DND-41 (cell line): Measurements from ENCODE around the gene NKAP.

Source experiments
- ATAC-seq: fragments of 200-7000 bp; cut with Tn5 transposase; 3 replicates; pipeline ENCODE4 v1.9.1; 2021; ENCODE audit warnings: low read depth; ENCODE audit not compliant: insufficient read depth
- DNase-seq: peaks from one replicate; pipeline ENCODE4 v3.0.0-alpha.2; 2020
- H2AFZ ChIP-seq: 2 replicates; pipeline ENCODE4 v1.6.0; 2012; ENCODE audit warnings: low read depth, low read length
- H3K27ac ChIP-seq: 2 replicates; pipeline ENCODE4 v1.5.1; 2012; ENCODE audit warnings: low read length, inconsistent platforms
- H3K27me3 ChIP-seq: fragments of 200-600 bp; sonication (generic); 2 replicates; pipeline ENCODE4 v1.6.0; 2012; ENCODE audit warnings: low read length, mild to moderate bottlenecking, inconsistent platforms; ENCODE audit not compliant: insufficient read depth, poor library complexity
- H3K36me3 ChIP-seq: 2 replicates; pipeline ENCODE4 v1.5.1; 2012; ENCODE audit warnings: low read length, inconsistent platforms; ENCODE audit not compliant: insufficient read depth
- H3K4me1 ChIP-seq: 2 replicates; pipeline ENCODE4 v1.5.1; 2012; ENCODE audit warnings: mild to moderate bottlenecking, low read length; ENCODE audit not compliant: insufficient read depth
- H3K4me2 ChIP-seq: 2 replicates; pipeline ENCODE4 v1.6.0; 2012; ENCODE audit warnings: mild to moderate bottlenecking, moderate library complexity, low read length, inconsistent platforms; ENCODE audit not compliant: insufficient read depth
- H3K4me3 ChIP-seq, 2 experiments: fragments of 200-600 bp in 1 of 2; shearing (Covaris generic) in 1 of 2; 2 replicates each; pipeline ENCODE4 v1.5.1; 2012 to 2016; ENCODE audit warnings: inconsistent platforms in 2 of 2, low read length in 2 of 2, mild to moderate bottlenecking in 2 of 2, low read depth in 1 of 2, moderate library complexity in 1 of 2
- H3K79me2 ChIP-seq: 2 replicates; pipeline ENCODE4 v1.6.0; 2012; ENCODE audit warnings: low read length, inconsistent platforms; ENCODE audit not compliant: insufficient read depth
- H3K9ac ChIP-seq: 2 replicates; pipeline ENCODE4 v1.6.0; 2012; ENCODE audit warnings: low read depth, mild to moderate bottlenecking, inconsistent platforms, low read length, moderate library complexity
- H3K9me3 ChIP-seq: 2 replicates; pipeline ENCODE4 v1.5.1; 2012; ENCODE audit warnings: low read length, moderate library complexity, mild to moderate bottlenecking, inconsistent platforms; ENCODE audit not compliant: insufficient read depth, severe bottlenecking
- H4K20me1 ChIP-seq: 2 replicates; pipeline ENCODE4 v1.6.0; 2012; ENCODE audit warnings: low read length; ENCODE audit not compliant: insufficient read depth
- EZH2 ChIP-seq: IDR thresholded peaks from 3 replicates; pipeline ENCODE4 v1.6.1; 2012; ENCODE audit warnings: borderline replicate concordance, low read depth, mild to moderate bottlenecking, moderate library complexity, low read length, inconsistent platforms; ENCODE audit not compliant: severe bottlenecking
- TF ChIP-seq, protein P1 (sequence below): IDR thresholded peaks from 2 replicates; pipeline ENCODE4 v1.5.1; 2012; ENCODE audit warnings: borderline replicate concordance, low read length, moderate library complexity, mild to moderate bottlenecking; ENCODE audit not compliant: poor library complexity, severe bottlenecking; ENCODE audit errors: extremely low read depth

Gene NKAP

DNA sequence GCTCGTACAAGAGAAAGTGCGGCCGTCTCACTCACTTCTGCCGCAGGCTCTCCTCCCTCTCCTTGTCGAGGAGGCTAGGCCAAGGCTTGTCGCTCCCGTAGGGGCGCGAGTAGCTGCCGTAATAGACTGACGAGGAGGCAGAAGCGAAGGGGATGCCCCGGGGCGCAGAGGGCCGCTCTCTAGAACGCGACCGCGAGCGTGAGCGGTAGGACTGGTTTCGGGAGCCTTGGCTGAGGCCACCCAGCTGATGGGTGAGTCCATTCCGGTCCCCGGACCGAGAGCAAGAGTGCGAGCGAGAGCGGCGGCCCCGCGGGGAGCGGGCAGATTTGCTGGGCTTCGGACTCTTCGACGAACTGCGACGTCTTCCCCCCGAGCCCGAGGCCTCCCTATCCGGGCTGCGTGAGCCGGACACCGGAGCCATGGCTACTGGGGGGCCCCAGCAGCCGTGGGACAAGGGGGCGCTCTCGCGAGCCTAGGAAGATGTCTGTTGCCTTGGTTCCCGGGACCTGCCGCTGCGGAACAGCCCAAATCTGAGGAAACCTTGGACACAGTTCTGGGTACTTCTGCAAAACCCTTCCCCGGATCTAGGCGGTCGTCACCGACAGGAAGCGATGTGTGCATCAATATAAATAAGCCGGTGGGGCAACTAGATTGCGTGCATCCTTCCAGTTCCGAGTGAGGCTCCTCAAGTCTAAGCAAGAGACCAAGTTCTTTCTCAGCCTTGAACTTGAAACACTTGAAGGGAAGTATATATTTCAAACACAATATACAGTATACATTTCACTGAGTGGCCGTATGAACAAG, at the start of gene NKAP:
Gene NKAP (minus strand): TSS at position 567 of the 804 bp plus-strand sequence. CDS start 146 bp downstream, at position 421.
- H4K20me1 ChIP-seq, result no peaks in the 10 kb centered on the region
- H3K36me3 ChIP-seq, result no peaks in the 10 kb centered on the region
- ATAC-seq (peak; percentile 86), DNase-seq (peak; percentile 83)
- H2AFZ ChIP-seq, result peak within 1 kb of the TSS; percentile 81
- H3K9ac ChIP-seq, result peak within 1 kb of the TSS; percentile 77
- H3K4me2 ChIP-seq, result peak within 1 kb of the TSS; percentile 84
- H3K27ac ChIP-seq, result peak within 1 kb of the TSS; percentile 60
- peaks cover 23% of the 10 kb centered on the region for H3K79me2 ChIP-seq
- TF ChIP-seq EZH2, result no peak
- TF ChIP-seq, protein P1, sequence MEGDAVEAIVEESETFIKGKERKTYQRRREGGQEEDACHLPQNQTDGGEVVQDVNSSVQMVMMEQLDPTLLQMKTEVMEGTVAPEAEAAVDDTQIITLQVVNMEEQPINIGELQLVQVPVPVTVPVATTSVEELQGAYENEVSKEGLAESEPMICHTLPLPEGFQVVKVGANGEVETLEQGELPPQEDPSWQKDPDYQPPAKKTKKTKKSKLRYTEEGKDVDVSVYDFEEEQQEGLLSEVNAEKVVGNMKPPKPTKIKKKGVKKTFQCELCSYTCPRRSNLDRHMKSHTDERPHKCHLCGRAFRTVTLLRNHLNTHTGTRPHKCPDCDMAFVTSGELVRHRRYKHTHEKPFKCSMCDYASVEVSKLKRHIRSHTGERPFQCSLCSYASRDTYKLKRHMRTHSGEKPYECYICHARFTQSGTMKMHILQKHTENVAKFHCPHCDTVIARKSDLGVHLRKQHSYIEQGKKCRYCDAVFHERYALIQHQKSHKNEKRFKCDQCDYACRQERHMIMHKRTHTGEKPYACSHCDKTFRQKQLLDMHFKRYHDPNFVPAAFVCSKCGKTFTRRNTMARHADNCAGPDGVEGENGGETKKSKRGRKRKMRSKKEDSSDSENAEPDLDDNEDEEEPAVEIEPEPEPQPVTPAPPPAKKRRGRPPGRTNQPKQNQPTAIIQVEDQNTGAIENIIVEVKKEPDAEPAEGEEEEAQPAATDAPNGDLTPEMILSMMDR, result no peak
- no peaks in the 10 kb centered on the region for H3K27me3 ChIP-seq
- H3K9me3 ChIP-seq, result no peaks in the 10 kb centered on the region
- H3K4me1 ChIP-seq, result peaks cover 24% of the 10 kb centered on the region
- peak within 1 kb of the TSS; percentile 67 to 98 for H3K4me3 ChIP-seq

DNA sequence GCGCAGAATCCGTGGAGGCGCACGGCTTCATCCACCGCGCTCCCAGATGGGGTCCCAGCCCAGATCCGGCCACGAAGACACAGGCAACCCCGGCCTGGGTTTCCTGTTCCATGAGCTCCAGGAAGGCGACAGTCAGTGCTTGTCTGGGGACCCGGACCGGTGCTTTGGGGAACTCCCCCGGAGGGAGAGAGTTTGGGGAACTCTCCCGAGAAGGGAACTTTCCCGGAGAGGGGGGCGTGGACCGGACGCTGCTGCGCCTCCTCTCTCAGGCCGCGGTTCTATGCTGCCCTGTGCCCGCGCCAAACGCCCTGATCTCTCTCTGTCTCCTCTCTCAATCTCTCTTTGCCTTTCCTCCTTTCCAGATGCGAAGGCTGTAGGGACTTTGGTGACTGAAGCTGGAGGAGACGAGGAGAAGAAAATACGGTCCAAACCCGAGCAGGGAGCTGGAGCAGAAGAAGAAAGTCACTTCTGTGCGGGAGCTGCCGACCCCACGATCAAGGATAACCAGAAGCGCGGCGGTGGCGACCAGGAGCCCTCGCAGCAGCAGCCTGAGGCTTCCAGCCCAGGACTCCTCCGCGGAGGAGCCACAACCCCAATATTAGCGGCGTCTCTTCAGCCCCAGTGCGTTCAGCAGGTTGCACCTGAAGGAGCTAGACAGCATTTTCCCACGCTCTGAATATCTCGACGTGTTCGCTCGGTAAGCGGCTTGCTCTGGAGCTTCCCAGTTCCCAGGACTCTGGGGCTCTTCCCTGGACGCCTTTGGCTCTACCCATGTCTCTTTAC, 47.6 kb upstream of the NKAP start:
- Histone ChIP-seq H3K27ac (no peak overlapping the region), H3K4me1 (no peaks in the 10 kb centered on the region), H4K20me1 (no peaks in the 10 kb centered on the region), H2AFZ (no peak overlapping the region), H3K4me2 (no peak overlapping the region), H3K9ac (no peak overlapping the region), H3K36me3 (no peaks in the 10 kb centered on the region), H3K9me3 (no peaks in the 10 kb centered on the region), H3K79me2 (no peaks in the 10 kb centered on the region), H3K27me3 (no peaks in the 10 kb centered on the region), H3K4me3 (no peak overlapping the region)
- TF ChIP-seq, protein P1, result no peak
- no peak for TF ChIP-seq EZH2
- DNase-seq (no peak), ATAC-seq (no peak)

DNA sequence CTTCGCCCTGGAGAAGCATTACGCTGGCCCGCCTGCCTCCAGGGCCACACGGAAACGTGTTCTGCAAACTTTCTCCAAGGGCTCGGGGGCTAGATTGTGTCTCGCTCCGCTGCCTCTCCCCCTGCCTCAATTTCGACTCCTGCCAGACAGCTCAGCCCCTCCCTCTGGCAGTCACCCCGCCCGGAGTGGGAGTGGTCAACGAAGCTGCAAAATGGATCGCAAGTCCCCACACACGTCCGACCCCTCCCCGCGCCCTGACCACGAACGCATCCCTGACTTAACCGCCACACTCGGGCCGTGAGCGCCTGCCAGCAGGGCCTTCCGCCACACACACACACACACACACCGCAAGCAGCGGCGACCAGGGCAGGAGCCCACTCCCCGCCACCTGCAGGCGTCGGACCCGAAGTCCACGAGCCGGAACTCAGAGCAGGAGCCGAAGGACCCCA, 47.0 kb upstream of the NKAP start:
- no peak overlapping the region for H3K9ac ChIP-seq
- DNase-seq (no peak), ATAC-seq (no peak)
- no peaks in the 10 kb centered on the region for H3K4me1 ChIP-seq
- H4K20me1 ChIP-seq, result no peaks in the 10 kb centered on the region
- H3K4me3 ChIP-seq, result no peak overlapping the region
- H3K4me2 ChIP-seq, result no peak overlapping the region
- no peaks in the 10 kb centered on the region for H3K9me3 ChIP-seq
- TF ChIP-seq EZH2, result no peak
- TF ChIP-seq, protein P1, result no peak
- H3K27ac ChIP-seq, result no peak overlapping the region
- no peak overlapping the region for H2AFZ ChIP-seq
- H3K27me3 ChIP-seq, result no peaks in the 10 kb centered on the region
- no peaks in the 10 kb centered on the region for H3K36me3 ChIP-seq
- no peaks in the 10 kb centered on the region for H3K79me2 ChIP-seq
